GM18520 (cell line): ENCODE results near the gene MYEOV.

ENCODE experiments used
- ATAC-seq: cut with Tn5 transposase; IDR thresholded peaks from one replicate; pipeline ENCODE4 v1.9.1; 2021; ENCODE audit not compliant: unreplicated experiment

MYEOV gene

GRCh38 chr11:69265210-69265609 lies 28.7 kb upstream of the MYEOV start:
- ATAC-seq: no peak

GRCh38 chr11:69265911-69266510 lies 27.9 kb upstream of the MYEOV start:
- ATAC-seq: no peak

DNA sequence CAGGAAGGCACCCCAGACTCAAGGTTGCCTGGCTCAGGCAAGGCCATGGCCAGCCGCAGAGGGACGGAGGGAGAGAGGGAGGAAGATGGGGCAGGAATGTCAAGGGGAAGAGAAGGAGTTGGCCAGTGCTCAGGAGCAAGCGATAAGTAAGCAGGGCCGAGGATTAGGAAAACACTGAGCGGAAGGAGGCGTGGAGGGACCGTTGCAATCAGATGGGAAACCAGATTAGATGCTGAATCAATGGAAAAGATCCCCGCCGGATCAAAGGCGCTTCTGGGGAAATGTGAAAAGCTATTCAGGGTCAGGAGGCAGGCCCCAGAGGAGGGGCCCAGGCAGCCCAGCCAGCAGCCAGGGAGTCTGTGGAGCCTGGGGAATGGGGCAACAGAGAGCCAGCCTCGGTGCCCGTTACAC lies 26.6 kb upstream of the MYEOV start:
- ATAC-seq: no peak

DNA sequence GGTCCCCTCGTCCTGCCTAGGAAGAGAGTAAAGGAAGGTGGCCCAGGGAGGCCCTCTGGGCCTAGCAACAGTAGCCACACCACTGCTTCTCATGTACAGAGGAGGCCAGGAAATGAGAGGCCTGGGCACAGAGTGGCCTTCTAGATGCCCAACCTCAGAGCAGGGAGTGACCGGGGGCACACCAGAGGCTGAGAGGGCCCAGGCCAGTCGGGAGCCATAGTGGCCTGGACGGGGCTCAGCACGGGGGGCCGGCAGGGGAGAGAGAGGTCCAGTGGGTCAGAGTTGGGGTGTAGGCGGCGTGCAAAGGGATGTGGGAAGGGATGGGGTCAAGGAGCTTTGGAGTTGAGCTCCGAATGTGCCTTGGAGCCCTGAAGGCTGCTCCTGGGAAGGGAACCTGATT lies 25.0 kb upstream of the MYEOV start:
- ATAC-seq: no peak

GRCh38 chr11:69269388-69269787 lies 24.6 kb upstream of the MYEOV start:
- no peak for ATAC-seq

DNA sequence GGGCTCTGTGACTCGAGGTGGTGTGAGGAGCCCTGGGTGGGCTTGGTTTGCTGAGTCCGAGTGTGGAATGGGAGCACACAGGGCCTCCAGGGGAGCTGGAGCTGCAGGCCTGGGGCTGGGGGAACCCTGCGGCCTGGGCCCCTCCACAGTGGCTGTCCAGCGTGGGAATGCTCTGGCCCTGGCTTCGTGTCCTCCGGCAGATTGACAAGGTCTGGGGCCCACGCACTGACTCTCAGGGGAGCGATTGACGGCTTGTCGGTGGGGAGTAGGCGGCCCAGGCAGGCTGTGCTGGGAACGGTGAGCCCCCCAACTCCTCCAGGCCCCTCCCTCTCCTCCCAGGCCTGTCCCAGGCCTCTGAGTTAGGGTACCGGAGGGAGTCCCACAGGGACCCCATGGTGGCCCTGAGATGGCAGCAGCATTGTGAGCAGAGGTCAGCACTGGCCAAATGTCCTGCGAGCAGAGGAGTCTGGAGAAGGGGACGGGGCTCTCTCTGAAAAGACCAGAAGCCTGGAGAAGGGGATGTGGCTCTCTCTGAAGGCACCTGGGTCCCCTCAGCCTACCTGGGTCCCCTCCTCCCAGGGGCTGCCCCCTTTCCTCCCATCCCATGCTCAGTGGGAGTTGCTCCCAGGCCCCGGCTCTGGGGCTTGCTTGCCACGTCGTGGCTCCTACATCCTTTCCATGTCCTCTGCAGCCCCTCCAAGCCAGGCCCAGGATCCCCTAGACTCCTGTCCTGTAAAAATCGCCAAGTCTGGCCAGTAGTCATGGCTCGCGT lies 23.8 kb upstream of the MYEOV start:
- ATAC-seq: no peak

DNA sequence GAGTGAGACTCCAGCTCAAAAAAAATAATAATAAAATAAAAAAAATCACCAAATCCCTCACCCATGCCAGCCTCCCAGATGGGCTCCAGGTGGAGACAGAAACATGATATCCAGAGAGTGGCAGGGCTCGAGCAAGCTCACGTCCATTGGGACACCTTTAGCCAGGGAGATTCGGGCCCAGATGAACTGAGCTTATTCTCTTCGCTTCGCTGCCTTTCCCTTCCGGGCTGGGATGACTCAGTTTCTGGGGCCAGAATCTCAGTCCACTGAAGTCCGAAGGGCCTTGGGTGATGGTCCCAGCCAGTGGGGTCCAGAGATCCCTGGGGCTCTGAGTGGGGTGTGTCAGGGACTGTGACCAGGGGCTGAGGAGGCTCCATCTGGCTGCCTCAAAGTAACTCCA lies 23.0 kb upstream of the MYEOV start:
- ATAC-seq: no peak

- ATAC-seq: no peak
These were observed 21.9 kb upstream of the MYEOV start for GRCh38 chr11:69272055-69272454.

DNA sequence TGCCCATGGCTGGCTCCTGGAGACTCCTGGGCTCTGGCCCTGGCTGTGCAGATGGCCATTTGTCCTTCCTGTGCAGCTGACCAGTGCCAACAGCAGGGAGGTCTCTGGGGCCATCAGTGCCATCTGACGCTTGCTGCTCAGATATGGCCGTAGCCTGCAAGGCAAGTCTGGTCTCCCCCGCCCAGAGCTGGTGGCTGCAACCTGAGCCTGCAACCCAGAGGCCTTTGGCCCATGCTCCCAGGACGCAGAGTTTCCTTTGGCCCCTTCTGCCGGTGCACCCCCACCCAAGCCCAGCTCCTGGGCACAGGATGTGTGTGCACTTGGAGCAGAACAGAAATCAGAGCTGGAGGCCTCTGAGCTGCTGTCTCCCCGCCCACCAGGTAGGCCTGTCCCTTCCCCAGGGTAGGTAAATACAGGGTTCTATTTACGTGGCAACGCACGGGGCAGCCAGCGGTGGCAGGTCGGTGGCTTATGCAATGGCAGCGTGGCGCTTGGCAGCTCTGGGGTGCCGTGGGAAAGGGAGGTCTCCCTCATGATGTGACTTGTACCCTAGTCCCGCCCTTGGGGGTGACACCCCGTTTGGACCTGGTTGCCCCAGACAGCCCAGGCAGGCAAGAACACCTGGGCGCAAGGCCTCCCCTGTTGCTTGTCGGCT lies 21.0 kb upstream of the MYEOV start:
- no peak for ATAC-seq

- no peak for ATAC-seq
These were observed 20.4 kb upstream of the MYEOV start for GRCh38 chr11:69273571-69273970.

DNA sequence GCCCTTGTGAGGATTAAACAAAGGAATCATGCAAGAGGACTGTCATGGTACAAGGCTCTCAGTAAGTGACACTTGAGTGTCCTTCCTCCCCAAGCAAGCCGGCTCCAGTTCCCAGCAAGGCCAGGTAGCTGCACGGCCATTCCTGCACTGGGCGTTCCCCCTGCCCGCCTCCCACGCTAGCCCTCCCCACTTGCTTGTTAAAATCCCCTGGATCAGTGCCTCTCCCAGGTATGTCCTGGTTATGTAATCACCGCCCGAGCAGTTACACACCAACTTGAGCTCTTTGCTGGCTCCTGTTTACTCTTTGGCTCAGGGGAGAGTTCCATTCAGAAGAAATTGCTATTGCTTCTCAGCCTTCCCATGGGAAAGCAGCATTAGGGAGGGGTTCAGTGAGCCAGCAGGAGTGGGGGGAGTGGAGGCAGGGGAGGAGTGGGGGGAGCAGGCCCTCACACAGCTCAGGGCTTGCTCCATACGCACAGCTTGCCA lies 19.4 kb upstream of the MYEOV start:
- ATAC-seq: no peak

DNA sequence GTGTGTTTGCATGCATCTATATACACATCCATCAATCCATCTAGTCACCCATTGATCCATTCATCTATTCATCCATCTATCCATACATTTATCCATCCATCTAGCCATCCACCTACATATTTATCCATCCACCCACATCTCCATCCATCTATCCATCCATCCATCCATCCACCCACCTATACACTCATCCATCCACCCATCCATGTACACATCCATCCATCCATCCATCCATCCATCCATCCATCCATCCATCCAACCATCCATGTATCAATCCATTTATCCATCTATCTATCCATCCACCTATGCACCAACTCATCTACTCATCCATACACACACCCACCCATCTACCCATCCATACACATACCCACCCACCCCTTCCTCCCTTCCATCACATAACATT lies 18.8 kb upstream of the MYEOV start:
- no peak for ATAC-seq

DNA sequence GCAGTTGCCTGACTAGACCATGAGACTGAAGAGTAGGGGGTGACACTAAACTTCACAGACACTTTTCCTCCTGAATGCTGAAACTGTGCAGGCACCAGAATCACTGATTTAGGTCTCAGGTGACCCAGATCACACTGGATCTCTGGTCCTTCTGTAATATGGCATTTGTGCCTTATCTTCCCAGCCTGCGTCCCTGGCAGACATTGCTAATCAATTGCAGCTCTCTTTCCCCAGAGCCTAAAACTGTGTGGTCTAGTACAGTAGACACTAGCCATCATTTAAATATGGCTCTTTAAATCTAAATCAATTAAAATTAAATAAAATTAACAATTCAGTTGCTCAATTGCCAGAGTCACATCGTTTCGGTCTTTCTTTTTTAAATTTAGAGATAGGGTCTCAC lies 17.8 kb upstream of the MYEOV start:
- ATAC-seq: no peak

DNA sequence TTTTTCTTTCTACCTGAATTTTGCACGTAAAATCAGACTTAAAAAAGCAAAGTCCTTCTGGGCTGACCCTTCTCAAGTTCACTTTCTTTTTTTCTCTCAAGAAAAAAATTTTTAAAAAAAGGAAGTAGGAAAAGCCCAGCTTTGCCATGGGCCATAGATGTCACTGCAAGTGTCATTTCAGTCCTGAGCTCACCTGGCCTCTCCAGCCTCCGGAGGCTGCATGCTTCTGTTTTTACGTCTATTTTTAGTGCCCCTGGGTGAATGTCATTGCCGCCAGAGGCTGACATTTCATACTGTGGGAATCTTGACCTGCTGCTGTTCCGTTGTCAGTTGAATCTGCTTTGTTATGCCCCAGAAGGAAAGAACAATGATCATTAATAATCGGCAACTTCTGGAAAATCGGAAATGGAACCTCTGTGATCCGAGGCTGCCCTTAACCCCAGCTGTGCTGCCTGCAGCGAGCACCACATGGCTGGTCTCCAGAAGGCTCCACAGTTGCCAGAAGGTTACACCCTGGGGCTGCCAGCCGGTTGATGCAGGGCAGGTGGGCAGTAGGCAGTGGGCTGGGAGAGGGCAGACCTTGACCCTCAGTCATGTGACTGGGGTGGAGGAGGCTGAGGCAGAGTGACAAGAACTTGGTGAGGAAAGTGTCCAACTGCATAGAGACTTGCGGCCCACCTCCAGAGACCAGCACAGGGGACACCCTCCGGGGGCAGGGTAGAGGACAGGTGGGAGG lies 16.7 kb upstream of the MYEOV start:
- no peak for ATAC-seq

DNA sequence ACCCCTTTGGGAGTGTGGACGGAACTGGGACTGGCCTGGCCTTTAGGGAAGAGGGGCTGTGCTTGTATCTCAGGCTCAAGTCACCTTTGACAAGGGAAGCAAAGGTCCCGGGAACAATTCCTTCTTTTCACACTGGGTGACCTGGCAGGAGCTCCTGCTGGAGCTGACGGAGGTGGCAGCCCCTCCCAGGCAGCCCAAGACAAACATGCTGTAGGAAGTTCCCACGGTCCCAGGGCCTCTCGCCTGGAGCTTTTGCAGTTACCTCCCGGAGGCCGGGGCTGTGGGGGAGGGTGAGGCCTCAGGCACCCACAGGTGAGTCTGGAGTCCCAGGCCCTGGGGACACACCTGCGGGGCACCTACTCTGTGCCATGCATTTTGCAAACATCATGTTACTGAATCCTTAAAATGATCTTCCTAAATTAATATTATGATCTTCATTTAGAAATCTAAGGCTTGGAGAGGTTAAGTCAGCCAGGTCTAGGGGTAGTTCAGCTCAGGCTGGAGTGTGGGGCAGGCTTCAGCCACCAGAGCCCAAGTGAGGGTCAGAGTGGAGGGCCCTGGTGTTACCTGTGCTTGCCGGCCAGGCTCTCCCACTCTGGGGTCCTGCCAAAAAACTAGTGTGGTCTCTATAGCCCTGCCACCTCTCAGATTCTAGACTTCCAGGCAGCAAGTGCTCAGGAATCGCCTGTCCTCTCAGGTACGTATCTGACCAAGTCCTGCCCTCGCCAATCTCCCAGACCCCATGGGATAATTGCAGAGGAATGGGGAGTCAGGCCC lies 15.7 kb upstream of the MYEOV start:
- no peak for ATAC-seq

GRCh38 chr11:69280451-69280850 lies 13.5 kb upstream of the MYEOV start:
- ATAC-seq: no peak

DNA sequence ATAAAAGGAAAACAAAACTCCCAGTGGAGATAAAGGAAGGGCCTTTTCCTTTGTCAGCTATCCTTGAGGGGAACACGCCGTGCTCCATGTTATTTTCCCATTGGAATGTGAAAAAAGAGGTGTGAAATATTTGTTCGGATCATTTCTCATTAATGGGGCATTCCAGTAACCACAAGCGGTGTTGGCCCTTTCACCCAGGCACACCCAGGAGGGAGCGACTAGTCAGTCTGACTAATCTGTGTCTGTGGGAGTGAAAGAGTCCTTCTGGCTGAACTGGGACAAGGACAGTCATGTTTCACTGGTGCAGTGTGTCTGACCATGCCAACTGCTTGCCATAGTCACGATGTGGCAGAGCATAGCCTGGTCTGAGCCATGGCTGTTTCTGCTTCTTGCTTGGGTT lies 13.0 kb upstream of the MYEOV start:
- no peak for ATAC-seq

GRCh38 chr11:69283446-69283845 lies 10.5 kb upstream of the MYEOV start:
- no peak for ATAC-seq

DNA sequence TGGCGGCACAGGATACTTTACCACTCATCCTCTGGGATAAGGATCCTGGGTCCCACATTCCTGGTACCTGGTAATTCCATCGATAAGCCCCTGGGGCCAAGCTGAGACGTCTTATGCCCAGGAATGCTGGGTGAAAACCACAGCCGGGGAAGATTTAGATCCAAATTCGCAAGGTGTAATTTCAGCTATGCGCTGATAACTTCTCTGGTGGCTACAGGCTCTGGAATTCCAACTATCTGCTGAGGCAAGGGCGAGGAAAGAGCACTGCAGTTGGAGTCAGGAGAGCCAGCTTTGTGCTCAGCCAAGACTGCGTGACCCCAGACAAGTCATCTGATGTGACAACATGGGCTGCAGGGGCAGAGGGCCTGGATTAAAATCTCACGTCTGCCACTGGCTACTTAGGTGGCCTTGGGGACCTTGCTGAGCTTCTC lies 9.9 kb upstream of the MYEOV start:
- ATAC-seq: no peak

GRCh38 chr11:69285091-69285490 lies 8.9 kb upstream of the MYEOV start:
- no peak for ATAC-seq

DNA sequence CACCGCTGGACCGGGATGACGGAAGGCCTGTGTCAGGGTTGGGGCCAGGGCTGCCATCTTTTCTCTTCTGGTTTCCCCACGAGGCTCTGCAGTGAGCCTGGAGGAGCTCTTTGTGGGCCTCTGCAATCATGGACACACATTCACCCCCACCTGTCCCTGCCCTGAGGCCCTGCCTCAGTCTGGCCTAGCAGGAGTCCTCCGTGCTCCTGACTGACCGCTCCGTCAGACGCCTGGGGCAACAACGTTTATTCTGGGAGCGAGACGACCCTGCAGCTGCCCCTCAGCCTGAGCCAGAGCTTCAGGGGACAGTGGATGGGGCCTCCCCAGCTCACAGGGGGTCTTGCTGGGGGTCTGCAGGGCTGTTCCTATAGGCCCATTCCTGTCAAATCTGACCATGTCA lies 8.2 kb upstream of the MYEOV start:
- ATAC-seq: no peak
